Progenitor cell of endocrine pancreas (in vitro differentiated cells): ENCODE data around the gene PGD. TPM values are rescaled to one million over a fixed set of nuclear protein-coding genes. Genes with fewer than 3 reads are reported as not detected.
A peak's percentile ranks its signal among the peaks of the same experiment; 100 is the strongest.

Experiments used
- DNase-seq: peaks from one replicate; pipeline ENCODE4 v3.0.0; 2021; ENCODE audit warnings: low spot score; ENCODE audit not compliant: unreplicated experiment
- H3K27ac Mint-ChIP-seq: 2 replicates; pipeline ENCODE4 v1.8.0; 2021; ENCODE audit warnings: mild to moderate bottlenecking, moderate library complexity, mixed read lengths
- H3K27me3 Mint-ChIP-seq: 2 replicates; pipeline ENCODE4 v1.8.0; 2021; ENCODE audit warnings: mixed read lengths
- H3K36me3 Mint-ChIP-seq: 2 replicates; pipeline ENCODE4 v1.8.0; 2022; ENCODE audit warnings: mixed read lengths; ENCODE audit not compliant: insufficient read depth
- H3K4me1 Mint-ChIP-seq: 2 replicates; pipeline ENCODE4 v1.8.0; 2021; ENCODE audit warnings: low read depth, mixed read lengths
- H3K4me3 Mint-ChIP-seq: 2 replicates; pipeline ENCODE4 v1.8.0; 2021; ENCODE audit warnings: low read depth, mild to moderate bottlenecking, moderate library complexity, mixed read lengths
- H3K9me3 Mint-ChIP-seq: 2 replicates; pipeline ENCODE4 v1.8.0; 2021; ENCODE audit warnings: low read depth, mixed read lengths
- CTCF ChIP-seq: fragments of 200-600 bp; sonication (generic); IDR thresholded peaks from one replicate; pipeline ENCODE4 v1.5.0; 2021; ENCODE audit warnings: antibody characterized with exemption, mild to moderate bottlenecking; ENCODE audit not compliant: unreplicated experiment
- total RNA-seq: library from RNA; stranded (reverse); gene quantifications from 2 replicates; pipeline ENCODE4 v1.2.1, GENCODE V29; 2021

Gene PGD
- total RNA-seq, 1 donor from 2014 or later = 263 TPM

GRCh38 chr1:10431070-10431730 is 32.3 kb downstream of the PGD start:
- Mint-ChIP-seq H3K27ac (peak overlapping the region; percentile 94), H3K36me3 (no peaks in the 10 kb centered on the region), H3K4me3 (peak overlapping the region; percentile 81), H3K9me3 (no peaks in the 10 kb centered on the region), H3K4me1 (peaks cover 19% of the 10 kb centered on the region), H3K27me3 (no peaks in the 10 kb centered on the region)
- no peak for TF ChIP-seq CTCF
- no peak for DNase-seq

DNA sequence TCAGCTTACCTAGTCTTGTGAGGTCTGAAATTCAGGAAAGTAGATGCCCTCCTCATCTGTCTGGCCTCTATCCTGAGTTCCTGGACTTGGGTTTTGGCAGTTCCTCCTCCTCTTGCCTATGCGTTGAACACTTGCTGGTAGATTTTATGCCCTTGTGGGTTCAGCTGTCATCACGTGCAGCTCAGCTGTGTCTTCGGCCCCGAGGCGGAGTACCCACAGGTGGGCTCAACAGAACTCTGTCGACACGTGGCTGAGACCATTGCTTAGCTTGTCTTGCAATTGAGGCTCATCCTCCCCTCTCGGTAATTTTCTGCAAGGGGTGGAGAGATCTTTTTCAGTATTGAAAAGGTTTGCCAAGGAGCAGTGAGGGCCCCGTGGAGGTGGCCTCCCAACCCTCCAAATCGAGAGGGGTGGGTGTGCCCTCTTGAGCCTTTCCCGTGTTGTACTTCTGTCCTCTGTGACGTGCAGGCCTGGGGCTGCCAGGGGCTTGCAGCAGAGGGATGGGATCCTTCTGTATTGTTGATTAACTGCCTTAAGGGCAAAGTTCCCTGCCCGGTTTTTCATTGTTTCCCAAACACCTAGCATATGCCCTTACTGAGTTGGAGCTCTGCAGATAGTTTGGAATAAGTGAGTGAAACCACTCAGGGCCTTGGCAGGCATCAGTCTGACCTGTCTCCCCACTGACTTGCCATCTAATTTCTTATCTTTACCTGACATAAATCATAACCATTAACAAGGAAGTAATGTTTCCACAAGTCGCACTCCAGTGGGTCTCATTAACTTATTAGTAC is 34.2 kb downstream of the PGD start:
- no peak for TF ChIP-seq CTCF
- H3K27me3 Mint-ChIP-seq = no peaks in the 10 kb centered on the region
- peak overlapping the region; percentile 58 for H3K4me3 Mint-ChIP-seq
- DNase-seq = no peak
- no peak overlapping the region for H3K27ac Mint-ChIP-seq
- H3K36me3 Mint-ChIP-seq = no peaks in the 10 kb centered on the region
- no peaks in the 10 kb centered on the region for H3K9me3 Mint-ChIP-seq
- H3K4me1 Mint-ChIP-seq = peaks cover 16% of the 10 kb centered on the region

DNA sequence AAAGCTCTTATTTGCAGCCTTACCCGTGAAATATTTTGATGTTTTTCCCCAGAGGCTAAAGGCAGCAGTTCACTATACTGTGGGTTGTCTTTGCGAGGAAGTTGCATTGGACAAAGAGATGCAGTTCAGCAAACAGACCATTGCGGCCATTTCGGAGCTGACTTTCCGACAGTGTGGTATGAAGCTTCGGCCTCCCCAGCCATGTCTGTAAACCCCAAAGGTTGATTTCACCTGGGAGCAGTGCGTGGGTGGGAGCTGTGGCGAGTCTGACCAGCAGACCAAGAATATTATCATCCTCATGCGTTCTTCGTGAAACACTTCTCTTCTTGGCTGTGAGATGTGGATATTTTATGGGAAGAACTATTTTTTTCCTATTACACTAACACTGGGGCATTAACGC is 34.9 kb downstream of the PGD start:
- peaks cover 18% of the 10 kb centered on the region for H3K4me1 Mint-ChIP-seq
- H3K4me3 Mint-ChIP-seq = no peak overlapping the region
- no peaks in the 10 kb centered on the region for H3K36me3 Mint-ChIP-seq
- TF ChIP-seq CTCF = no peak
- no peaks in the 10 kb centered on the region for H3K27me3 Mint-ChIP-seq
- H3K27ac Mint-ChIP-seq = no peak overlapping the region
- H3K9me3 Mint-ChIP-seq = no peaks in the 10 kb centered on the region
- no peak for DNase-seq

DNA sequence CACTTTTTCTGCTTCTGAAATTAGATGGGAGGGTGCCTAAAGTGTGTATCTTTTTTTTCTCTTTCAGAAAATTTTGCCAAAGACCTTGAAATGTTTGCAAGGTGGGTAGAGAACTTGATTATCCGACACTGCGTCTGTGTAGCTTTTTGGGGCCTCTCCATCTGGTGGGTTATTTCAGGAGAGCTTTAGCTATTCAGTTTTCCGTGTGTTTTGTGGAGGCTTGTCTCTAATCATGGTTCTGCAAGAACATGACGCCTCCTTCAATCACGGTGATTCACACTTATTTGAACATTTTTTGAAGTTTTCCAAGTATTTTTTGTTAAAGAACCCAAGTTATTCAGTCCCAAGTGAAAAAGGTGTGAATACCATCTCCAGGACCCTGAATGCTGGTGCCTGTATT is 35.7 kb downstream of the PGD start:
- Mint-ChIP-seq H3K4me3 (no peak overlapping the region), H3K9me3 (no peaks in the 10 kb centered on the region), H3K4me1 (peaks cover 18% of the 10 kb centered on the region), H3K27me3 (no peaks in the 10 kb centered on the region), H3K36me3 (no peaks in the 10 kb centered on the region), H3K27ac (no peak overlapping the region)
- DNase-seq = no peak
- TF ChIP-seq CTCF = no peak

DNA sequence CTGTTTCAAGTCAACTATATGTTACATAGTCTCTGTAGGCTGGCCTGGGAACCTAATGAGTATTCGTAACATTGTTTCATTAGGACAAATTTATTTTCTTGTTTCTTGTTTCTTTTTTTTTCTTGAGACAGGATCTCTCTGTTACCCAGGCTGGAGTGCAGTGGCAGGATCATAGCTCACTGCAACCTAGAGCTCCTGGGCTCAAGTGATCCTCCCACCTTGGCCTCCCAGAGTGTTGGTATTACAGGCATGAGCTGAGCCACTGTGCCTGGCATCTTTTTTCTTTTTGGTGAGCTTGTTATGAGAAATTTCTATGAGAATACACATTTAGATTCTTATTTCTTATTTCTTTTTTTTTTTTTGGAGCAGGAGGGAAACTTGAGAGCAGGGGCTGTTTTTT is 38.2 kb downstream of the PGD start:
- Mint-ChIP-seq H3K9me3 (no peaks in the 10 kb centered on the region), H3K4me1 (peaks cover 6% of the 10 kb centered on the region), H3K4me3 (no peak overlapping the region), H3K27ac (no peak overlapping the region), H3K27me3 (no peaks in the 10 kb centered on the region), H3K36me3 (peaks cover 1% of the 10 kb centered on the region)
- no peak for DNase-seq
- no peak for TF ChIP-seq CTCF
